ENCODE data around the gene CENPL. TPM values are rescaled to one million over a fixed set of nuclear protein-coding genes. Genes with fewer than 3 reads are reported as not detected.
"Not testable (repeated sequence)": the region's sequence is repeated elsewhere in the genome, so short reads cannot be mapped to it uniquely, and the experiment has no call there.

CENPL gene
- total RNA-seq, 1 donor from 2014 or later, result 5.5 TPM

DNA sequence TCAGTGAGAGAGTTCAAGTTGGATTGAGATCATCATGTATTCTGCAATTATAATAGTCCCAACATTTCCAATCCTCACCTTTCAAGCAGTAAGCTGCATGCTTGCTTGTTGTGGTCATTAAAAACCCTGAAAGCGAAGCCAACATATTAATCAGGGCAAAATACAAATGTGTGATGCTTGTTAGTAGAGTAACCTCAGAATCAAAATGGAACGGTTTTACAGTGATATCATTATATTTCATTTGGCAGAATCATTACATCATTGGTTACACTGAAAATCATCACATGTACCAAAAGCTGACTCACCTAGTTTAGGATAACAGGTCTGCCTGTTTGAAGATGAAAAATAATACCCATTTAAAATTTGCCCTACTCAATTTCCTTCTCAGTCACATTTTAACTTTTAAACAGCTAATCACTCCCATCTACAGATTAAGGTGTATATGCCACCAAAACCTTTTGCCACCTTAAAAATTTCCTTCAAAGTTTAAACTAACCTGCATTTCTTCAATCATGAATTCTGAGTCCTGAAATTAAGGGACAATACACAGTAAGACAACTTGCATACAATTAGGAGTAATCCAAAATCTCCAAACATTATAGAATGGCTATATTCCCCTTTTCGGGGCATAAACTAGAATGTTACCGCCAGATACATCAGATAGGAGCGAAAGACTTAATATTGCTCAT lies 39.6 kb upstream of the CENPL start:
- FAIRE-seq, result no peak
- no peak for DNase-seq (ENCODE audit: low read depth)
- peaks cover 16% of the 10 kb centered on the region for H3K36me3 ChIP-seq (ENCODE audit: control insufficient read depth, insufficient read depth, low read length)
- H3K27me3 ChIP-seq (ENCODE audit: control insufficient read depth, insufficient read depth, low read length), result no peaks in the 10 kb centered on the region
- H3K4me3 ChIP-seq (ENCODE audit: low read depth, low read length), result no peak overlapping the region
- TF ChIP-seq, protein P1, sequence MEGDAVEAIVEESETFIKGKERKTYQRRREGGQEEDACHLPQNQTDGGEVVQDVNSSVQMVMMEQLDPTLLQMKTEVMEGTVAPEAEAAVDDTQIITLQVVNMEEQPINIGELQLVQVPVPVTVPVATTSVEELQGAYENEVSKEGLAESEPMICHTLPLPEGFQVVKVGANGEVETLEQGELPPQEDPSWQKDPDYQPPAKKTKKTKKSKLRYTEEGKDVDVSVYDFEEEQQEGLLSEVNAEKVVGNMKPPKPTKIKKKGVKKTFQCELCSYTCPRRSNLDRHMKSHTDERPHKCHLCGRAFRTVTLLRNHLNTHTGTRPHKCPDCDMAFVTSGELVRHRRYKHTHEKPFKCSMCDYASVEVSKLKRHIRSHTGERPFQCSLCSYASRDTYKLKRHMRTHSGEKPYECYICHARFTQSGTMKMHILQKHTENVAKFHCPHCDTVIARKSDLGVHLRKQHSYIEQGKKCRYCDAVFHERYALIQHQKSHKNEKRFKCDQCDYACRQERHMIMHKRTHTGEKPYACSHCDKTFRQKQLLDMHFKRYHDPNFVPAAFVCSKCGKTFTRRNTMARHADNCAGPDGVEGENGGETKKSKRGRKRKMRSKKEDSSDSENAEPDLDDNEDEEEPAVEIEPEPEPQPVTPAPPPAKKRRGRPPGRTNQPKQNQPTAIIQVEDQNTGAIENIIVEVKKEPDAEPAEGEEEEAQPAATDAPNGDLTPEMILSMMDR (IDR thresholded peaks at IDR 0.05; ENCODE audit: insufficient read depth, low read length, severe bottlenecking), result no peak

DNA sequence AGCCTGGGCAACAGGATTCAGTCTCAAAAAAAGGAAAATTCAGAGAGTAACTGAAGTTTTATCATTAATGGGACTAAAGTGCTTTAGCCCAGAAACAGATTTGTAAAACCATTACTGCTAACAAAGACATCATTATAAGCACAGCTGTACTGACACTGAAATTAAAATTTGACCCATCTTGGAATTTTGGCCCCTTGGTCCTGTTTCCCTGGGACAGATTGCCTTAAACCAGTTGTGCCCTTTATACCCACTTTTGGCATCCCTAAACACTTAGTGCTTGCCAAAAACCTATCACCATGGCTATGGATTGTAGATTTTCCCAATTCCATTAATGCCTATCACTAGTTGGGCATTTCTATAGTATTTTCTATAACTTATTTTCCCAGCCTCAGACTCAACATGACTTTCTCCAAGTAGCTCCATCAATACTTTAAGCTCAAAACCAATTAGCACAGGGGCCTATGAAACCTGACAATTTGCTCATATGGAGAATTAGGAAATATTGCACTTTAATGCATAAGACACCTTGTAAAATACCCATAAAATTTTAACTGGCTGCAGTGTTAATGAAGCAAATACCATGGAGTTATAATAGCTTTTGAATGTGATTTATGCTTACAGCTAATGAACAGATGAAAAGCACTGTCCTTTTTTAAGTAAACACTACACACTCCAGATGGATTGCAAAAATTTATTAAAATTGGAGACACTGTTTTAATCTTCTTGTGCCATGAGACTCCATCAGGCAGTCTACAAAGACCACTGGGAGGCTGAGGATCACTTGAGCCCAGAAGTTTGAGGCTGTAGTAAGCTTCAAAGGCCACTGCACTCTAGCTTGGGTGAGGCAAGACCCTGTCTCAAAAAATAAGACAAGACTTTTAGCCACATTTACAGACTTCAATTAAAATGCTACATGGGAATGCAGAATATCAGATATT lies 38.8 kb upstream of the CENPL start:
- Histone ChIP-seq H3K36me3 (ENCODE audit: control insufficient read depth, insufficient read depth, low read length) (peaks cover 16% of the 10 kb centered on the region), H3K27me3 (ENCODE audit: control insufficient read depth, insufficient read depth, low read length) (no peaks in the 10 kb centered on the region), H3K4me3 (ENCODE audit: low read depth, low read length) (no peak overlapping the region)
- FAIRE-seq (no peak), DNase-seq (ENCODE audit: low read depth) (no peak)
- TF ChIP-seq, protein P1 (IDR thresholded peaks at IDR 0.05; ENCODE audit: insufficient read depth, low read length, severe bottlenecking), result no peak

DNA sequence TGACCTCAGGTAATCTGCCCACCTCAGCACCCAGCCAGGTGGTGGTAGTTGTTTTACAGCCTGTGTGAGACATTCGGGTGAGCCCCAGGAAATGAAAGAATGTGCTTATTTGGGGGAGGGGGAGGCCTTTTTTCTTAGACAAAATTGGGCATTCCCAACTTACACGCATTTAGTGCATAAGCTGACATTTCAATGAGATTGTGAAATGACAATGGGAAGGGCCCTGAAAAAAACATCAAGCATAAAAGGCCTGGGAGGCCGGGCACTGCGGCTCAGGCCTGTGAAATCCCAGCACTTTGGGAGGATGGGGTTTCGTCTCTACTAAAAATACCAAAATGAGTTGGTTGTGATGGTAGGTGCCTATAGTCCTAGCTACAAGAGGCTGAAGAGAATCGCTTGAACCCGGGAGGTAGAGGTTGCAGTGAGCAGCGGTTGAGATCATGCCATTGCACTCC lies 38.1 kb upstream of the CENPL start:
- Histone ChIP-seq H3K4me3 (ENCODE audit: low read depth, low read length) (no peak overlapping the region), H3K27me3 (ENCODE audit: control insufficient read depth, insufficient read depth, low read length) (no peaks in the 10 kb centered on the region), H3K36me3 (ENCODE audit: control insufficient read depth, insufficient read depth, low read length) (peaks cover 16% of the 10 kb centered on the region)
- TF ChIP-seq, protein P1 (IDR thresholded peaks at IDR 0.05; ENCODE audit: insufficient read depth, low read length, severe bottlenecking), result no peak
- FAIRE-seq, result no peak
- DNase-seq (ENCODE audit: low read depth), result no peak

DNA sequence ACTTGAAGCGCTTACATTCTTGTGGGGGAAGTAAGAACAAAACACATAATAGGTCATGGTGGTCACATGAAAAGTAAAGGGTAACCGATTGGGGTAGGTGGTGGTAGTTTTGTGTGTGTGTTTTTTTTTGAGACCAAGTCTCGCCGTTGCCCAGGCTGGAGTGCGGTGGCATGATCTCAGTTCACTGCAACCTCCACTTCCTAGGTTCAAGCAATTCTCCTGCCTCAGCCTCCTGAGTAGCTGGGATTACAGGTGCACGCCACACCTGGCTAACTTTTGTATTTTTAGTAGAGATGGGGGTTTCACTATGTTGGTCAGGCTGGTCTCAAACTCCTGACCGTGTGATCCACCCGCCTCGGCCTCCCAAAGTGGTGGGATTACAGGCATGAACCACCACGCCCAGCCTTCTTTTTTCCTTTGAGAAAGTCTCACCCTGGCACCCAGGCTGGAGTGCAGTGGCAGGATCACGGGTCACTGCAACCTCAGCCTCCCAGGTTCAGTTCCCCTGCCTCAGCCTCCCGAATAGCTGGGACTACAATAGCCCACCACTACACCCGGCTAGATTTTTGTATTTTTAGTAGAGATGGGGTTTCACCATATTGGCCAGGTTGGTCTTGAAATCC lies 37.6 kb upstream of the CENPL start:
- DNase-seq (ENCODE audit: low read depth), result not testable (repeated sequence)

DNA sequence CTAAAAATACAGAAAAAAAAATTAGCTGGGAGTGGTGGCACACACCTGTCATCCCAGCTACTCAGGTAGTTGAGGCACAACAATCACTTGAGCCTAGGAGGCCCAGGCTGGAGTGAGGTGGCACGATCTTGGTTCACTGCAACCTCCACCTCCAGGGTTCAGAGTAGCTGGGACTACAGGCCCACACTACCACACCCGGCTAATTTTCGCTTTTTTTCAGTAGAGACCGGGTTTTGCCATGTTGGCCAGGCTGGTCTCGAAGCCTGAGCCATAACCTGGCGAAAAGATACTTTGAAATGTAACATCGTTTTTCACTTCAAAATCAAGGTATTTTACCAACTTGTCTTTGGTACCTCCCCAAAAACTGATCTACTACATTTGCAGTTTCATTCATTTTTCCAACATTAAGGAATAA lies 37.1 kb upstream of the CENPL start:
- Histone ChIP-seq H3K4me3 (ENCODE audit: low read depth, low read length) (no peak overlapping the region), H3K36me3 (ENCODE audit: control insufficient read depth, insufficient read depth, low read length) (peaks cover 14% of the 10 kb centered on the region), H3K27me3 (ENCODE audit: control insufficient read depth, insufficient read depth, low read length) (no peaks in the 10 kb centered on the region)
- TF ChIP-seq, protein P1 (IDR thresholded peaks at IDR 0.05; ENCODE audit: insufficient read depth, low read length, severe bottlenecking), result no peak
- no peak for FAIRE-seq
- DNase-seq (ENCODE audit: low read depth), result no peak

More for the DNA sequence above, 37.6 kb upstream of the CENPL start:
- H3K27me3 ChIP-seq (ENCODE audit: control insufficient read depth, insufficient read depth, low read length); FAIRE-seq; H3K4me3 ChIP-seq (ENCODE audit: low read depth, low read length): not testable (repeated sequence)
- H3K36me3 ChIP-seq (ENCODE audit: control insufficient read depth, insufficient read depth, low read length), result peaks cover 14% of the 10 kb centered on the region

DNA sequence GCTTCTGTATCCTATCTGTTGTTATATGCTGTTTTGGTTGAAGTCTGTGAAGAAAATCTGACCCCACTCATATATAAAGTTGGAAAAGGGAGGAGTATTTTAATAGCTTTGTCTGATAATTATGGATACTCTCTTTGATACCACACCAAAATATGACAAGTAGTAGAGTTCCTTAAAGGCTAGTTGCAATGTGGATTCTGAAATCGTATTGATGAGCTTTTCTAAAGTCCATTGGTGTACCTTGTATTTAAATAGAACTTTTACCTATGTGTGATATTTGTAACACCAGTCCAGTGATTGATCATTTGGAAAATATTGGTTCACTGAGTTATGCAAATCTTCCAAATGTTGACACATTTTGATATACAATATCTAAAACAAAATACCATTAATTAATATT lies 35.4 kb upstream of the CENPL start:
- Histone ChIP-seq H3K4me3 (ENCODE audit: low read depth, low read length) (no peak overlapping the region), H3K36me3 (ENCODE audit: control insufficient read depth, insufficient read depth, low read length) (peaks cover 9% of the 10 kb centered on the region), H3K27me3 (ENCODE audit: control insufficient read depth, insufficient read depth, low read length) (no peaks in the 10 kb centered on the region)
- TF ChIP-seq, protein P1 (IDR thresholded peaks at IDR 0.05; ENCODE audit: insufficient read depth, low read length, severe bottlenecking), result no peak
- FAIRE-seq, result no peak
- no peak for DNase-seq (ENCODE audit: low read depth)

DNA sequence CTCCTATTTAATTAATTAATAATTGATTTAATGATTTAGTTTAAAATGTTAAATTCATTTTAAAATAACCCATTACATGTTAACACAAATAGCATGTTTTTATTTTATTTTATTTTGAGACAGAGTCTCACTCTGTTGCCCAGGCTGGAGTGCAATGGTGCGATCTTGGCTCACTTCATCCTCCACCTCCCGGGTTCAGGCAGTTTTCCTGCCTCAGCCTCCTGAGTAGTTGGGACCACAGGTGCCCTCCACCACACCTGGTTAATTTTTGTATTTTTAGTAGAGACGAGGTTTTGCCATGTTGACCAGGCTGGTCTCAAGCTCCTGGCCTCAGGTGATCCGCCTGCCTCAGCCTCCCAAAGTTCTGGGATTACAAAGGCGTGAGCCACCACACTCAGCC lies 34.9 kb upstream of the CENPL start:
- not testable (repeated sequence) for FAIRE-seq; H3K36me3 ChIP-seq (ENCODE audit: control insufficient read depth, insufficient read depth, low read length); H3K27me3 ChIP-seq (ENCODE audit: control insufficient read depth, insufficient read depth, low read length); DNase-seq (ENCODE audit: low read depth); H3K4me3 ChIP-seq (ENCODE audit: low read depth, low read length)
